IMR-90 (cell line): ENCODE results near the gene TBC1D22A. TPM values are rescaled to one million over a fixed set of nuclear protein-coding genes. Genes with fewer than 3 reads are reported as not detected.
A peak's percentile ranks its signal among the peaks of the same experiment; 100 is the strongest.

Source experiments
- ATAC-seq: fragments of 200-7000 bp; cut with Tn5 transposase; 2 replicates; pipeline ENCODE4 v1.9.1; 2020; ENCODE audit warnings: low read depth, mild to moderate bottlenecking, moderate library complexity
- BruUV-seq: library from RNA; stranded (reverse); fragments of 400-500 nt; replicated peaks from 2 replicates; lab custom pipeline; 2021; lab: Mats Ljungman, UMichigan
- CTCF ChIA-PET: fragments of 300-600 bp; formaldehyde crosslinking; extraction: SDS; loops from one replicate; lab custom pipeline; 2021; ENCODE audit warnings: antibody characterized with exemption; lab: Yijun Ruan, JAX
- POLR2A ChIA-PET: fragments of 300-600 bp; sonication (Branson Sonifier 250); formaldehyde crosslinking; loops from one replicate; lab custom pipeline; 2022; ENCODE audit warnings: antibody characterized with exemption; ENCODE audit not compliant: unreplicated experiment; lab: Charles Lee
- DNase-seq: peaks from one replicate; pipeline ENCODE4 v3.0.0; 2013
- H2AFZ ChIP-seq: replicated peaks from 2 replicates; pipeline ENCODE3; 2013; ENCODE audit warnings: low read length, mild to moderate bottlenecking; ENCODE audit not compliant: poor library complexity
- H2AK5ac ChIP-seq: 2 replicates; pipeline ENCODE4 v1.6.1; 2013; ENCODE audit warnings: low read depth, low read length, inconsistent platforms
- H2AK9ac ChIP-seq: replicated peaks from 2 replicates; pipeline ENCODE3; 2013; ENCODE audit warnings: mild to moderate bottlenecking, low read depth, low read length, moderate library complexity; ENCODE audit not compliant: poor library complexity
- H2BK120ac ChIP-seq: 2 replicates; pipeline ENCODE4 v1.6.1; 2013; ENCODE audit warnings: low read depth, low read length, inconsistent platforms
- H2BK15ac ChIP-seq: 3 replicates; pipeline ENCODE4 v1.6.1; 2013; ENCODE audit warnings: low read depth, low read length, inconsistent platforms
- H2BK20ac ChIP-seq: 2 replicates; pipeline ENCODE4 v1.6.1; 2013; ENCODE audit warnings: low read depth, mild to moderate bottlenecking, inconsistent platforms, low read length, moderate library complexity
- H2BK5ac ChIP-seq: 2 replicates; pipeline ENCODE4 v1.6.1; 2013; ENCODE audit warnings: mild to moderate bottlenecking, low read depth, low read length, inconsistent platforms; ENCODE audit not compliant: poor library complexity, severe bottlenecking
- H3K14ac ChIP-seq: replicated peaks from 2 replicates; pipeline ENCODE4 v1.6.1; 2013; ENCODE audit warnings: low read depth, low read length, inconsistent platforms
- H3K18ac ChIP-seq: 2 replicates; pipeline ENCODE4 v1.6.1; 2013; ENCODE audit warnings: low read depth, low read length, control low read depth
- H3K23ac ChIP-seq: 2 replicates; pipeline ENCODE4 v1.6.1; 2013; ENCODE audit warnings: low read depth, low read length, inconsistent platforms
- H3K27ac ChIP-seq: 2 replicates; pipeline ENCODE4 v1.5.1; 2013; ENCODE audit warnings: mild to moderate bottlenecking, control low read depth, low read length; ENCODE audit not compliant: insufficient read depth
- H3K27me3 ChIP-seq: 2 replicates; pipeline ENCODE4 v1.6.1; 2013; ENCODE audit warnings: low read length; ENCODE audit not compliant: control insufficient read depth, insufficient read depth
- H3K36me3 ChIP-seq: 2 replicates; pipeline ENCODE4 v1.6.1; 2013; ENCODE audit warnings: low read length, mixed read lengths; ENCODE audit not compliant: control insufficient read depth, insufficient read depth
- H3K4ac ChIP-seq: 2 replicates; pipeline ENCODE4 v1.6.1; 2013; ENCODE audit warnings: low read depth, low read length, inconsistent platforms
- H3K4me1 ChIP-seq: 2 replicates; pipeline ENCODE4 v1.6.1; 2013; ENCODE audit warnings: low read length, mixed read lengths; ENCODE audit not compliant: control insufficient read depth, insufficient read depth
- H3K4me2 ChIP-seq: 2 replicates; pipeline ENCODE4 v1.6.1; 2013; ENCODE audit warnings: low read depth, mild to moderate bottlenecking, control low read depth, low read length, moderate library complexity
- H3K4me3 ChIP-seq: 2 replicates; pipeline ENCODE4 v1.5.1; 2013; ENCODE audit warnings: low read depth, mild to moderate bottlenecking, control low read depth, low read length, moderate library complexity; ENCODE audit not compliant: insufficient read depth
- H3K56ac ChIP-seq: 2 replicates; pipeline ENCODE4 v1.6.1; 2013; ENCODE audit warnings: low read length, inconsistent platforms; ENCODE audit not compliant: insufficient read depth; ENCODE audit errors: extremely low read depth
- H3K79me1 ChIP-seq, 2 experiments: 2 replicates each; pipeline ENCODE4 v1.6.1; 2013; ENCODE audit warnings: low read length in 2 of 2, inconsistent platforms in 1 of 2, low read depth in 1 of 2
- H3K9ac ChIP-seq: 2 replicates; pipeline ENCODE4 v1.6.1; 2013; ENCODE audit warnings: low read depth, low read length, control low read depth
- H3K9me1 ChIP-seq: 2 replicates; pipeline ENCODE4 v1.6.1; 2013; ENCODE audit warnings: low read length, inconsistent platforms; ENCODE audit not compliant: insufficient read depth
- H3K9me3 ChIP-seq: 2 replicates; pipeline ENCODE4 v1.6.1; 2013; ENCODE audit warnings: low read length; ENCODE audit not compliant: control insufficient read depth, insufficient read depth
- H4K20me1 ChIP-seq: 2 replicates; pipeline ENCODE4 v1.6.1; 2013; ENCODE audit warnings: low read length, inconsistent platforms; ENCODE audit not compliant: insufficient read depth
- H4K5ac ChIP-seq: 2 replicates; pipeline ENCODE4 v1.6.1; 2013; ENCODE audit warnings: mild to moderate bottlenecking, low read depth, low read length, control low read depth
- H4K8ac ChIP-seq, 2 experiments: 2 replicates each; pipeline ENCODE4 v1.6.1; 2013; ENCODE audit warnings: low read depth in 2 of 2, low read length in 2 of 2, control low read depth in 1 of 2, inconsistent platforms in 1 of 2
- H4K91ac ChIP-seq: 2 replicates; pipeline ENCODE4 v1.6.1; 2013; ENCODE audit warnings: low read depth, low read length, inconsistent platforms; ENCODE audit not compliant: insufficient read depth
- CEBPB ChIP-seq: IDR thresholded peaks from 2 replicates; pipeline ENCODE4 v1.6.1; 2012; ENCODE audit warnings: low read depth, low read length, improper control_type of control experiment
- POLR2A ChIP-seq: IDR thresholded peaks from 2 replicates; pipeline ENCODE4 v1.6.1; 2012; ENCODE audit warnings: mild to moderate bottlenecking, low read depth, low read length
- SMC3 ChIP-seq: fragments of 150-350 bp; IDR thresholded peaks from 2 replicates; pipeline ENCODE4 v1.6.1; 2016; ENCODE audit warnings: low read depth, mild to moderate bottlenecking, antibody characterized with exemption, low read length, moderate library complexity
- WGBS, 2 experiments: methylation state at CpG; one replicate each; pipeline versions ENCODE4 v1.1.5 to v1.1.7; 2013; ENCODE audit warnings: missing lambda C conversion rate in 2 of 2; ENCODE audit not compliant: insufficient read length in 1 of 2; ENCODE audit errors: extremely low coverage in 2 of 2; 5-methylcytosine and 5-hydroxymethylcytosine counted together
- dilution Hi-C: fragments of 300-500 bp; cut with HindIII; formaldehyde crosslinking; loops from one replicate; pipeline ENCODE4 v1.14.3; 2018; ENCODE audit warnings: low sequenced_read_pairs; ENCODE audit not compliant: unreplicated experiment
- in situ Hi-C: fragments of 300-500 bp; cut with MboI; formaldehyde crosslinking; loops from 3 replicates; pipeline ENCODE4 v1.14.3; 2019; ENCODE audit warnings: low sequenced_read_pairs, inconsistent platforms, mixed read lengths
- intact Hi-C: fragments of 100-400 bp; cut with micrococcal nuclease; formaldehyde crosslinking; loops from 2 replicates; pipeline ENCODE4 v1.10.0; 2022
- polyA plus RNA-seq, 3 experiments: library from polyadenylated mRNA; depleted of rRNA; stranded (reverse); fragments of >200 nt; gene quantifications; 2 replicates each; pipeline ENCODE4 v1.2.3, GENCODE V29; 2012; ENCODE audit warnings: low replicate concordance in 1 of 3
- total RNA-seq: library from RNA; depleted of rRNA; stranded (reverse); fragments of >200 nt; gene quantifications from 2 replicates; pipeline ENCODE4 v1.2.3, GENCODE V29; 2012

Gene TBC1D22A
- total and polyA plus RNA-seq, 2 of the 4 experiments (the other 2 are of a cell fraction), result 9.0 to 16.7 TPM

GRCh38 chr22:46746620-46747019, 15.8 kb upstream of the TBC1D22A start:
- DNase-seq (no peak), ATAC-seq (no peak)
- TF ChIP-seq SMC3 (no peak), CEBPB (no peak), POLR2A (no peak)
- H4K91ac ChIP-seq, result no peak overlapping the region; the same call in 1 of the 2 replicates
- H4K5ac ChIP-seq, result no peak overlapping the region
- H3K79me1 ChIP-seq, result no peaks in the 10 kb centered on the region; a peak in 1 of 4 replicates
- H2AFZ ChIP-seq, result peak overlapping the region; percentile 6
- H3K14ac ChIP-seq, result no peak overlapping the region
- no peaks in the 10 kb centered on the region for H3K9me3 ChIP-seq
- no peak overlapping the region for H4K8ac ChIP-seq
- H3K4me1 ChIP-seq, result peaks cover 17% of the 10 kb centered on the region
- ChIA-PET POLR2A (no interaction called here), CTCF (no interaction called here)
- no peaks in the 10 kb centered on the region for H4K20me1 ChIP-seq
- no peak overlapping the region for H2BK20ac ChIP-seq
- no peak overlapping the region for H3K4me3 ChIP-seq
- no peak overlapping the region for H2AK9ac ChIP-seq
- no peak overlapping the region for H3K56ac ChIP-seq
- WGBS, 2 experiments, result 73% methylated on average over 4 of the region's 11 CpGs; no CpG with 5 or more reads in 1 of the 2 experiments
- no peak overlapping the region for H3K23ac ChIP-seq
- H2AK5ac ChIP-seq, result peak overlapping the region; percentile 43; the same call in 1 of the 2 replicates
- intact Hi-C loops, result no loop called here
- no peak overlapping the region for H3K27ac ChIP-seq
- H3K27me3 ChIP-seq, result no peaks in the 10 kb centered on the region
- no peak overlapping the region; the same call in 2 of the 3 replicates for H2BK15ac ChIP-seq
- BruUV-seq, result no TSS peak
- no peak overlapping the region for H2BK5ac ChIP-seq
- dilution Hi-C loops, result no loop called here
- no peak overlapping the region for H3K9ac ChIP-seq
- H3K9me1 ChIP-seq, result peaks cover 15% of the 10 kb centered on the region
- in situ Hi-C loops, result no loop called here
- H2BK120ac ChIP-seq, result no peak overlapping the region
- no peaks in the 10 kb centered on the region for H3K36me3 ChIP-seq
- H3K18ac ChIP-seq, result no peak overlapping the region
- H3K4me2 ChIP-seq, result no peak overlapping the region
- H3K4ac ChIP-seq, result no peak overlapping the region
